Astrocyte (in vitro differentiated cells and primary cell): Measurements from ENCODE around the gene FUT6.

Source experiments
- CTCF ChIP-seq: IDR thresholded peaks from 2 replicates; pipeline ENCODE4 v1.5.1; 2011; ENCODE audit warnings: low read depth, mild to moderate bottlenecking, inconsistent platforms, low read length, moderate library complexity; ENCODE audit not compliant: insufficient read depth
- EZH2 ChIP-seq: IDR thresholded peaks from 2 replicates; pipeline ENCODE4 v1.6.1; 2012; ENCODE audit warnings: mild to moderate bottlenecking, low read length, inconsistent platforms; ENCODE audit not compliant: insufficient read depth

- TF ChIP-seq CTCF, result no peak
- TF ChIP-seq EZH2, result no peak
These were observed 6.8 kb downstream of the FUT6 start for GRCh38 chr19:5832527-5833216.
